AG09319 (cell line): ENCODE results near the gene DTHD1.

Source experiments
- DNase-seq: peaks from one replicate; pipeline ENCODE4 v3.0.0-alpha.2; 2010; ENCODE audit warnings: low read depth; ENCODE audit errors: extremely low read depth
- CTCF ChIP-seq: IDR thresholded peaks from 2 replicates; pipeline ENCODE4 v1.5.1; 2011; ENCODE audit warnings: low read depth, mild to moderate bottlenecking, inconsistent platforms, low read length, moderate library complexity

DTHD1 gene

GRCh38 chr4:36285784-36286480, 4.5 kb downstream of the DTHD1 start:
- no peak for TF ChIP-seq CTCF
- DNase-seq: no peak

- TF ChIP-seq CTCF: no peak
- no peak for DNase-seq
These were observed 5.1 kb downstream of the DTHD1 start for GRCh38 chr4:36286481-36286871.

- DNase-seq: no peak
- TF ChIP-seq CTCF: no peak
These were observed 7.5 kb downstream of the DTHD1 start for GRCh38 chr4:36288731-36289426.

GRCh38 chr4:36290641-36291040, 9.2 kb downstream of the DTHD1 start:
- TF ChIP-seq CTCF: no peak
- no peak for DNase-seq

GRCh38 chr4:36292556-36293188, 11.3 kb downstream of the DTHD1 start:
- no peak for DNase-seq
- no peak for TF ChIP-seq CTCF

GRCh38 chr4:36301127-36301526, 19.7 kb downstream of the DTHD1 start:
- TF ChIP-seq CTCF: no peak
- no peak for DNase-seq
